ENCODE data around the gene SULF2. TPM values are rescaled to one million over a fixed set of nuclear protein-coding genes. Genes with fewer than 3 reads are reported as not detected.

Gene SULF2
- total and polyA plus RNA-seq, 2 of the 4 experiments (the other 2 are of a cell fraction): 0.54 to 0.77 TPM

- intact Hi-C loops (cut with micrococcal nuclease): no loop called here
- H3K23ac ChIP-seq (ENCODE audit: low read depth, low read length): no peak overlapping the region
- POLR2A ChIA-PET (ENCODE audit: unreplicated experiment): no interaction called here
Observed at GRCh38 chr20:47748823-47749222, 36.5 kb downstream of the SULF2 start.

More at GRCh38 chr20:47748823-47749222, 36.5 kb downstream of the SULF2 start:
- WGBS, 2 experiments (ENCODE audit: extremely low coverage in 2 of 2, insufficient read length in 1 of 2): no CpG with 5 or more reads among the region's 5 CpGs
- H3K4me2 ChIP-seq (ENCODE audit: low read depth, low read length): no peak overlapping the region
- H3K27ac ChIP-seq (ENCODE audit: insufficient read depth, low read length): no peak overlapping the region
- no peak overlapping the region for H4K8ac ChIP-seq (ENCODE audit: low read depth in 2 of 2, low read length in 2 of 2)
- no peak overlapping the region for H2BK5ac ChIP-seq (ENCODE audit: low read depth, low read length, poor library complexity, severe bottlenecking)
- no peak overlapping the region for H2BK20ac ChIP-seq (ENCODE audit: low read depth, low read length)
- no peak for DNase-seq
- H2BK120ac ChIP-seq (ENCODE audit: low read depth, low read length): no peak overlapping the region
- no peak overlapping the region for H3K9ac ChIP-seq (ENCODE audit: low read depth, low read length)
- no peak overlapping the region for H3K56ac ChIP-seq (ENCODE audit: extremely low read depth, insufficient read depth, low read length)
- H3K4me3 ChIP-seq (ENCODE audit: insufficient read depth, low read depth, low read length): no peak overlapping the region
- H2AFZ ChIP-seq (replicated peaks; ENCODE audit: low read length, poor library complexity): no peak overlapping the region
- H4K5ac ChIP-seq (ENCODE audit: low read depth, low read length): no peak overlapping the region
- H2AK9ac ChIP-seq (replicated peaks; ENCODE audit: low read depth, low read length, poor library complexity): no peak overlapping the region
- ATAC-seq (ENCODE audit: low read depth): no peak
- peaks cover 2% of the 10 kb centered on the region for H3K27me3 ChIP-seq (ENCODE audit: control insufficient read depth, insufficient read depth, low read length)
- no peaks in the 10 kb centered on the region for H3K9me1 ChIP-seq (ENCODE audit: insufficient read depth, low read length)
- BruUV-seq (replicated peaks): no TSS peak
- H3K4ac ChIP-seq (ENCODE audit: low read depth, low read length): no peak overlapping the region
- H4K20me1 ChIP-seq (ENCODE audit: insufficient read depth, low read length): no peaks in the 10 kb centered on the region
- no peaks in the 10 kb centered on the region for H3K9me3 ChIP-seq (ENCODE audit: control insufficient read depth, insufficient read depth, low read length)
- CTCF ChIA-PET: no interaction called here
- no peak overlapping the region for H2AK5ac ChIP-seq (ENCODE audit: low read depth, low read length)
- no peak overlapping the region for H3K18ac ChIP-seq (ENCODE audit: low read depth, low read length)
- H4K91ac ChIP-seq (ENCODE audit: insufficient read depth, low read depth, low read length): no peak overlapping the region
- no peaks in the 10 kb centered on the region for H3K79me1 ChIP-seq (ENCODE audit: low read depth in 1 of 2, low read length in 2 of 2)
- H3K14ac ChIP-seq (replicated peaks; ENCODE audit: low read depth, low read length): no peak overlapping the region
- in situ Hi-C loops (cut with MboI; ENCODE audit: low sequenced_read_pairs) (no loop called here), dilution Hi-C loops (cut with HindIII; ENCODE audit: low sequenced_read_pairs, unreplicated experiment) (no loop called here)
- H3K36me3 ChIP-seq (ENCODE audit: control insufficient read depth, insufficient read depth, low read length): no peaks in the 10 kb centered on the region
- TF ChIP-seq ELK1 (IDR thresholded peaks at IDR 0.05; ENCODE audit: borderline replicate concordance, low read depth, low read length): no peak
- TF ChIP-seq RAD21 (IDR thresholded peaks at IDR 0.05; ENCODE audit: low read length): no peak
- no peak for TF ChIP-seq RFX5 (IDR thresholded peaks at IDR 0.05; ENCODE audit: low read depth, low read length)
- TF ChIP-seq FOS (IDR thresholded peaks at IDR 0.05; ENCODE audit: low read depth, low read length): no peak
- no peak for TF ChIP-seq RCOR1 (IDR thresholded peaks at IDR 0.05; ENCODE audit: insufficient replicate concordance, low read length)
- no peak for TF ChIP-seq CEBPB (IDR thresholded peaks at IDR 0.05; ENCODE audit: low read depth, low read length)
- TF ChIP-seq USF2 (IDR thresholded peaks at IDR 0.05; ENCODE audit: low read depth, low read length): no peak
- TF ChIP-seq CHD1 (IDR thresholded peaks at IDR 0.05; ENCODE audit: low read depth, low read length): no peak
- TF ChIP-seq BHLHE40 (IDR thresholded peaks at IDR 0.05; ENCODE audit: low read depth, low read length): no peak
- no peak for TF ChIP-seq POLR2A (IDR thresholded peaks at IDR 0.05; ENCODE audit: low read depth, low read length)
- no peak for TF ChIP-seq CTCF (conservative IDR thresholded peaks at IDR 0.05; ENCODE audit: low read depth, low read length)
- TF ChIP-seq MXI1 (IDR thresholded peaks at IDR 0.05; ENCODE audit: borderline replicate concordance, low read depth, low read length): no peak
- no peak overlapping the region for H2BK15ac ChIP-seq (ENCODE audit: low read depth, low read length)
- H3K4me1 ChIP-seq (ENCODE audit: control insufficient read depth, insufficient read depth, low read length): no peaks in the 10 kb centered on the region; the same call in 1 of the 2 replicates

All from IMR-90 (cell line).